ENCODE results near the gene TMEM41A.

The TMEM41A gene

GRCh38 chr3:185448107-185448506, 50.7 kb downstream of the TMEM41A start:
- Histone ChIP-seq H3K4me2 (ENCODE audit: low read depth, low read length) (no peak overlapping the region), H3K79me2 (ENCODE audit: low read length) (no peaks in the 10 kb centered on the region), H4K20me1 (ENCODE audit: insufficient read depth, low read length) (no peaks in the 10 kb centered on the region), H3K27me3 (replicated peaks; ENCODE audit: insufficient read depth, low read length) (no peaks in the 10 kb centered on the region), H3K9ac (ENCODE audit: low read length) (no peak overlapping the region), H2AFZ (ENCODE audit: low read length) (no peak overlapping the region), H3K27ac (ENCODE audit: low read length) (no peak overlapping the region), H3K9me2 (replicated peaks; ENCODE audit: insufficient read depth, low read length) (no peaks in the 10 kb centered on the region), H3F3A (ENCODE audit: insufficient read depth, low read length) (no peaks in the 10 kb centered on the region), H3K4me3 (ENCODE audit: low read length) (no peak overlapping the region), H3K9me3 (replicated peaks; ENCODE audit: insufficient read depth, low read length) (no peaks in the 10 kb centered on the region), H3K4me1 (ENCODE audit: low read length) (no peaks in the 10 kb centered on the region), H3K36me3 (replicated peaks; ENCODE audit: insufficient read depth, low read length) (peaks cover 5% of the 10 kb centered on the region; the same call in 1 of the 2 replicates)
- no peak for DNase-seq
- TF ChIP-seq EZH2 (optimal IDR thresholded peaks at IDR 0.05; ENCODE audit: low read depth, low read length) (no peak), CTCF (IDR thresholded peaks at IDR 0.05; ENCODE audit: low read length) (no peak), EZH2phosphoT487 (IDR thresholded peaks at IDR 0.05; ENCODE audit: low read length) (no peak)

GRCh38 chr3:185444329-185444728, 54.5 kb downstream of the TMEM41A start:
- Histone ChIP-seq H3K27ac (ENCODE audit: low read length) (no peak overlapping the region), H3K79me2 (ENCODE audit: low read length) (no peaks in the 10 kb centered on the region), H3K9ac (ENCODE audit: low read length) (no peak overlapping the region), H2AFZ (ENCODE audit: low read length) (no peak overlapping the region), H3K4me2 (ENCODE audit: low read depth, low read length) (no peak overlapping the region), H3K27me3 (replicated peaks; ENCODE audit: insufficient read depth, low read length) (no peaks in the 10 kb centered on the region), H3K9me3 (replicated peaks; ENCODE audit: insufficient read depth, low read length) (no peaks in the 10 kb centered on the region), H3K36me3 (replicated peaks; ENCODE audit: insufficient read depth, low read length) (no peaks in the 10 kb centered on the region; the same call in 1 of the 2 replicates), H3K9me2 (replicated peaks; ENCODE audit: insufficient read depth, low read length) (no peaks in the 10 kb centered on the region), H3K4me3 (ENCODE audit: low read length) (no peak overlapping the region), H4K20me1 (ENCODE audit: insufficient read depth, low read length) (no peaks in the 10 kb centered on the region), H3F3A (ENCODE audit: insufficient read depth, low read length) (no peaks in the 10 kb centered on the region), H3K4me1 (ENCODE audit: low read length) (no peaks in the 10 kb centered on the region)
- DNase-seq = no peak
- TF ChIP-seq EZH2phosphoT487 (IDR thresholded peaks at IDR 0.05; ENCODE audit: low read length) (no peak), EZH2 (optimal IDR thresholded peaks at IDR 0.05; ENCODE audit: low read depth, low read length) (no peak), CTCF (IDR thresholded peaks at IDR 0.05; ENCODE audit: low read length) (no peak)

- H3K4me1 ChIP-seq (ENCODE audit: low read length) = no peaks in the 10 kb centered on the region
- no peak overlapping the region for H3K4me3 ChIP-seq (ENCODE audit: low read length)
- H2AFZ ChIP-seq (ENCODE audit: low read length) = no peak overlapping the region
- no peaks in the 10 kb centered on the region for H3K9me2 ChIP-seq (replicated peaks; ENCODE audit: insufficient read depth, low read length)
- DNase-seq = no peak
- H3K9me3 ChIP-seq (replicated peaks; ENCODE audit: insufficient read depth, low read length) = no peaks in the 10 kb centered on the region
- no peak overlapping the region for H3K4me2 ChIP-seq (ENCODE audit: low read depth, low read length)
- TF ChIP-seq EZH2 (optimal IDR thresholded peaks at IDR 0.05; ENCODE audit: low read depth, low read length) (no peak), CTCF (IDR thresholded peaks at IDR 0.05; ENCODE audit: low read length) (no peak), EZH2phosphoT487 (IDR thresholded peaks at IDR 0.05; ENCODE audit: low read length) (no peak)
- H3K79me2 ChIP-seq (ENCODE audit: low read length) = no peaks in the 10 kb centered on the region
- H3K27ac ChIP-seq (ENCODE audit: low read length) = no peak overlapping the region
- H4K20me1 ChIP-seq (ENCODE audit: insufficient read depth, low read length) = no peaks in the 10 kb centered on the region
- H3K36me3 ChIP-seq (replicated peaks; ENCODE audit: insufficient read depth, low read length) = no peaks in the 10 kb centered on the region
- H3F3A ChIP-seq (ENCODE audit: insufficient read depth, low read length) = no peaks in the 10 kb centered on the region
- no peaks in the 10 kb centered on the region for H3K27me3 ChIP-seq (replicated peaks; ENCODE audit: insufficient read depth, low read length)
- no peak overlapping the region for H3K9ac ChIP-seq (ENCODE audit: low read length)
These were observed 56.8 kb downstream of the TMEM41A start for GRCh38 chr3:185442031-185442430.

Measured in MM.1S (cell line).